Erythroblast (primary cell): ENCODE data around the gene NEB.

Experiments
- GATA1 ChIP-seq: IDR thresholded peaks from 2 replicates; pipeline ENCODE4 v1.6.1; 2011; ENCODE audit warnings: low read depth, mild to moderate bottlenecking, control low read depth, low read length, moderate library complexity
- POLR2A ChIP-seq: IDR thresholded peaks from 2 replicates; pipeline ENCODE4 v1.6.1; 2011; ENCODE audit warnings: mild to moderate bottlenecking, low read length

- TF ChIP-seq POLR2A (no peak), GATA1 (no peak)
These were observed 27.4 kb upstream of the NEB start for GRCh38 chr2:151761687-151762086.
